Sigmoid colon (tissue), 3 donors: ENCODE data around the gene FAM193A.

Source experiments
- POLR2A ChIP-seq, 2 donors: fragments of 450-650 bp; IDR thresholded peaks; one replicate each; pipeline ENCODE4 v1.6.1; 2016; ENCODE audit warnings: antibody characterized with exemption in 2 of 2, mild to moderate bottlenecking in 2 of 2, moderate library complexity in 2 of 2
- TF ChIP-seq, protein P1 (sequence below), 4 experiments: fragments of 450-650 bp in 3 of 4; fragments of 200-600 bp in 1 of 4; IDR thresholded peaks; one replicate each; pipeline ENCODE4 v1.5.1; 2016 to 2019; ENCODE audit warnings: antibody characterized with exemption in 4 of 4, mild to moderate bottlenecking in 3 of 4, moderate library complexity in 2 of 4

DNA sequence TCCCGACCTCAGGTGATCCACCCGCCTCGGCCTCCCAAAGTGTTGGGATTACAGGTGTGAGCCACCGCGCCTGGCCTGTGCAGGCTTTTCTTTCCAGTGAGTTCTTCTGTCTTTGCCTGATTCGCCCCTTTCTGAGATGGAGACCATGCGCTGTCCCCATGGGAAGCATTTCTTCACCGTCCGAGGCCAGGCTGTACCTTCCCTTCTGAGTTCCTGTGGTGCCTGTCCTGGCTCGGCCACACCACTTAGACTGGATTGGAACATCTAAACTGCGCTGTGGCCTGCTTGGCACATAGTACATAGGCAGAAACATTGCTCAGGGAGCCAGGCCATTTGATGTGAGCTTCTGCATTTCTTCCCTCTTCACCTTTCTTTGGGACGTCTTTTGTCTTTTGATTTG is 23.7 kb downstream of the FAM193A start:
- TF ChIP-seq, protein P1, sequence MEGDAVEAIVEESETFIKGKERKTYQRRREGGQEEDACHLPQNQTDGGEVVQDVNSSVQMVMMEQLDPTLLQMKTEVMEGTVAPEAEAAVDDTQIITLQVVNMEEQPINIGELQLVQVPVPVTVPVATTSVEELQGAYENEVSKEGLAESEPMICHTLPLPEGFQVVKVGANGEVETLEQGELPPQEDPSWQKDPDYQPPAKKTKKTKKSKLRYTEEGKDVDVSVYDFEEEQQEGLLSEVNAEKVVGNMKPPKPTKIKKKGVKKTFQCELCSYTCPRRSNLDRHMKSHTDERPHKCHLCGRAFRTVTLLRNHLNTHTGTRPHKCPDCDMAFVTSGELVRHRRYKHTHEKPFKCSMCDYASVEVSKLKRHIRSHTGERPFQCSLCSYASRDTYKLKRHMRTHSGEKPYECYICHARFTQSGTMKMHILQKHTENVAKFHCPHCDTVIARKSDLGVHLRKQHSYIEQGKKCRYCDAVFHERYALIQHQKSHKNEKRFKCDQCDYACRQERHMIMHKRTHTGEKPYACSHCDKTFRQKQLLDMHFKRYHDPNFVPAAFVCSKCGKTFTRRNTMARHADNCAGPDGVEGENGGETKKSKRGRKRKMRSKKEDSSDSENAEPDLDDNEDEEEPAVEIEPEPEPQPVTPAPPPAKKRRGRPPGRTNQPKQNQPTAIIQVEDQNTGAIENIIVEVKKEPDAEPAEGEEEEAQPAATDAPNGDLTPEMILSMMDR (IDR thresholded peaks at IDR 0.05): no peak
- no peak for TF ChIP-seq POLR2A (IDR thresholded peaks at IDR 0.05)
